CD4-positive, alpha-beta T cell treated with Interferon alpha-2 for 1 hour (primary cell): Measurements from ENCODE around the gene SHBG.
"Not testable (repeated sequence)": the region's sequence is repeated elsewhere in the genome, so short reads cannot be mapped to it uniquely, and the experiment has no call there.

Experiments
- DNase-seq, 2 donors: peaks; one replicate each; pipeline ENCODE4 v3.0.0-alpha.2; 2020 to 2022

Gene SHBG

DNA sequence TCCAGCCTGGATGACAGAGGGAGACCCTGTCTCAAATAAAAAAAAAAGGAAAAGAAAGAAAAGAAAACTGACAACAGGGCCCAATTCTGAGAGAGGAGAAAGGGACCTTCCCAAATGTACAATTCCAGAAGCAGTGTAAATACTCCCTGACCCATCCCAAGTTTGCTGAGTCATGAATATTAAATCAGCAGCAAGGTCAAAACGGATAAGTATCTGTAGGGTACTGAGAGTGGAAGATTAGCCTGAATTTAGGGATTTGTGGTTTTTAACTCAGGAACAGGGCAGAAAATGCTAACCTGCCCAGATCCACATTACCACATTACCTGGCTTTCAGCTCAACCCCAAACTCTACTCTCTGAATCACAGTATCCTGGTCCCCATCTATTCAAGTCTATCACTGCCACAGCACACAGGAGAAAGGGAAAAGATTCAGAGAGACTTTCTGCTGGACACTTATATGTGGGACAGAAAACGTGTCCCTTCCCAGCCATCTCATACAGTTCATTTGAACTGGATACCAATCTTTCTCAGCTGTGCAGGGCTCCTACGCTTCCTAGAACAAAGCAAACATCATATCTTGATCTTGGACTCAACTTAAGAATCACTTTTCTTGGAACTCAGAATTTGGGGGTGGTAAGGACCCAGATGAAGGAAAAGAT, 18.2 kb upstream of the SHBG start:
- DNase-seq, result no peak

DNA sequence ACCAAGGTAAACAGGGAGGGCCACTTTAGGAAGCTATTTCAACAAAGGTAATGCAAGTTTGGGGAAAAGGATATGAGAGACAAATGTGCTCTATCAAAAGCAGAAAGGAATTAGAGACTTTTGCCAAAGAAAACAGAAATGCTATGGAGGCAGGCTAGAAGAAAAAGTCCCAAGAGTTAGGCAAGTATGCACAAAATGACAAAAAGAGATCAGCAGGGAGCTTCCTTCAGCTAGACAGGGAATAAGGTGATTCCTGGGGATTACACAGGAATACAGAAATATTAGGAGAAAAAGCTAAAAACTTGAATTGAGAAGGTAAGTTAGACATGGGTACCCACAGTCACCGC, 17.7 kb upstream of the SHBG start:
- no peak for DNase-seq

DNA sequence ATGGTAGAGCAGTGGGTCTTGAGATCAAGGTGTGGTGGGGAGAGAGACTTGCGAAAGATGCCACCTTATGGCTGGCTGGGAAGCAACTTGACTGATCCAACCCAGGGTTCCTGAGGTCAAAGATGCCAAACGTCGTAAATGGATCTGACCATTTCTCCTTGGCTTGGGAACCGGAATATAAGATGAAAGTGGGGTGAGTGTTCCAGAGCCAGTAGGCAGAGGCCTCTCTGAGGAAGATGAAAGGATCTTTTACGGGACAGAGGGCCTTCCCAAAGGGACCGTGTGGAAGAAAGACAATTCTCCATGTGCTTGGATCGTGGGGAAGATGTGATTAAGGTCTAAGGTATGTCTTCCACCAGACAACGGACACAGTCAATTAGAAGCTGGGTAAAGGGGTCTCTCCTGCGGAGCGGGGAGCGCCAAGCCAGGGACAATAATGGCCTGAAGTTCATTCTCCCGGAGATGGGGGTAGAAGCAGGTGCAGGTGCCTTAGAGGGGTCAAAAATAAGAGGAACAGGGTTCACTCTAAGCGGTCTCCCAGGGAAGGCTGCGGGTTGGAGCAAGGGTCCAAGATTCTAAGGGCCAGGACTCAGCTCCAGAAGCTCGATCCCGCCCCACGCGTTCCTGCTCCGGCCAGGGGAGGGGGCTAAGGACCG, 16.0 kb upstream of the SHBG start:
- DNase-seq, result no peak

GRCh38 chr17:7614425-7615264, 15.3 kb upstream of the SHBG start, which contains the start of gene FXR2:
Gene FXR2 (minus strand): TSS chr17:7614897. CDS start chr17:7614532, 365 bp downstream.
- DNase-seq, result peak; percentile 100

DNA sequence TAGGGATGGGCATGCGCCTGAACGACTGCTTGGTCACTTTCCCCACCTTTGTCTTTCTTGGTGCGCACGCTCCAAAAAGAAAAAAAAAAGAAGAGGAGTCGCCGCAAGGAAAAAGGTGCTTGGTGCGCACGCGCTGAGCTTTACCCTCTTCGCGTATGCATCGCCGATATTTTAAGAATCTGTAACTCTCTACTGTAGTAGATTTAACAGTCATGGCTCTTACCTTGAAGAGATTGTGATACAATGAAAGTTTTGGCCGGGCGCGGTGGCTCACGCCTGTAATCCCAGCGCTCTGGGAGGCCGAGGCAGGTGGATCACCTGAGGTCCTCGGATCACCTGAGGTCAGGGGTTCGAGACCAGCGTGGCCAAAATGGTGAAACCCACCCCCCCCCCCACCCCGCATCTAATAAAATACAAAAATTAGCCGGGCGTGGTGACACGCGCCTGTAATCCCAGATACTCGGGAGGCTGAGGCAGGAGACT, 14.6 kb upstream of the SHBG start:
- no peak for DNase-seq

- DNase-seq, result no peak
Observed at GRCh38 chr17:7618608-7619007, 11.3 kb upstream of the SHBG start.

DNA sequence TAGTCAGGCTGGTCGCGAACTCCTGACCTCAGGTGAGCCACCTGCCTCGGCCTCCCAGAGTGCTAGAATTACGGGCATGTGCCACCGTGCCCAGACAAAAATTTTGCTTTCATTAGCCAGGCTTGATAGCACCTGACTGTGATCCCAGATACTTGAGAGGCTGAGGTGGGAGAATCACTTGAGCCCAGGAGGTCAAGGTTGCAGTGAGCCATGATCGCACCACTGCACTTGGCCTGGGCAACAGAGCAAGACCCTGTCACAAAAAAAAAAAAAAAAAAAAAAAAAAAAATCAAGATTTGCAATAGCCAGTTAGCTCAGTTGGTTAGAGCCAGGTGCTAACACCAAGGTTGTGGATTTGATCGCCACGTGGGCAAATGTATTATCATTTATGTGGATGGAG, 9.1 kb upstream of the SHBG start:
- no peak for DNase-seq

DNA sequence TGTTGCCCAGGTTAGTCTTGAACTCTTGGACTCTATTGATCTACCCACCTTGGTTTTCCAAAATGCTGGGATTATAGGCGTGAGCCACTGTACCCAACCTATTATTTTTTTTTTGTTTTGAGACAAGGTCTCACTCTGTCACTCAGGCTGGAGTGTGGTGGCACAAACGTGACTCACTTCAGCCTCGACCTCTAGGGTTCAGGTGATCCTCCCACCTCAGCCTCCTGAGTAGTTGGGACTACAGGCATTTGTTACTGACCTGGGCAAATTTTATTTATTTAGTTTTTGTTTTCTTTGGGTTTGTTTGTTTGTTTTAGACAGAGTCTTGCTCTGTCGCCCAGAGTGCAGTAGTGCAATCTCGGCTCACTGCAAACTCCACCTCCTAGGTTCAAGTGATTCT, 6.3 kb upstream of the SHBG start:
- DNase-seq, result no peak

GRCh38 chr17:7625749-7626148, 4.2 kb upstream of the SHBG start:
- DNase-seq, result not testable (repeated sequence)

GRCh38 chr17:7626307-7626706, 3.6 kb upstream of the SHBG start:
- peak in 1 of 2 donors; percentile 50 for DNase-seq

DNA sequence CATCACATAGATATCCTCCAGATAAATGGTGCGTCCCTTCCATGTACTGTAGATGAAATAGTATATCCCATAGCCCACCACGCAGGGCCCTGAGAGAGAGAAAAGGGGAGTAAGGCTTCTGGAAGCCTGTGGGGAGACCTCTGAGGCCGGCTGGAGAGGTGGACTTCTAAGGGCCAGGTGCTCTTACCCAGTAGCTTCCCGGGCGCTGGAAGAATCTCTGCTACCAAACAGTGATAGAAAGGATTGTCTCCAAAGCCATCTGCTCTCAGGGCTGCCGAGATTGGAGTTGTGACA, 3.0 kb upstream of the SHBG start:
- DNase-seq, result no peak

DNA sequence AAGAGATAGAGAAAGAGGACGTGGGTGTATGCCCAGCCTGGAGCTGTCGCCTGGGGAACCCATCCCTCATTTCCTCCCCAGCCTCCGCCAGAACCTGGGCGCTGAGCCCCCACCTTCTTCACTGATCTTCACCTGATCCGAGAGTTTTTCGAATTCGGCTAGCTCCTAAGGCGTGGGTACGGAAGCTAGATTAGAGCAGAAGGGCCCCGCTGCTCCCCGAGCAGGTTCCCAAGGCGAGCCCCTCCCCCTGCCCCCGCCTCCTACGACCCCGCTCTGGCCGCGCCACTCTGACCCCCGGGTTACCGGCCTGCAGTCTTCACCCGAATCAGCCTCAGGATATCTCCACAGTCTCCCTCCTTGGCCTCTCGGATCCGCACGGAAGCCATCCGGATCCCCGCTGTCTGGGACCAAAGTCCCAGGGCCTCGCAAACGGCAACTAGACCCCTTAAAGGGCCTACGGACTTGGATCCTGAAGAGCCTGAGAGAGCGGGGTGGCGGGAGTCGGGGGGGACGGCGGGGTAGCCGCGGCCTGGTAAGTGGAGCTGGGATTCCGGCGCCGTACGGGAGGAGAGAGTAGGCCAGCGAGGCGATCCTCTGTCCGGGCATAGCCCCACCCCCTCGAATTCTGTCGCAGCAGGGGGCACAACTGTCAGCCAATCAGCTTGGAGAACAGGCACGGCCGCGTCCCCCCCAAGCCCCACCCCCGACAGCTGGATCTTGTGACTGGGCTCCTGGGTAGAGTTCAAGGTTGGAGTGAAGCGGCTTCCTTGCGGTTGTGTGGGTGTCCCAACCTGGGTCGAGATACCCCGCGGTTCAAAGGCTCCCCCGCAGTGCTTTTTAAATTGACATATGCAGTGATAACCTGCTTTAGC, 2.4 kb upstream of the SHBG start, which contains the start of gene SAT2:
Gene SAT2 (minus strand): TSS at position 572 of the 872 bp plus-strand sequence. CDS start 186 bp downstream, at position 386.
- DNase-seq, result peak; percentile 90 to 91

- DNase-seq, result no peak
Observed at GRCh38 chr17:7631398-7632380, 1.8 kb downstream of the SHBG start.

- peak; percentile 36 to 55 for DNase-seq
Observed at GRCh38 chr17:7632492-7632894, 2.6 kb downstream of the SHBG start.

- no peak for DNase-seq
Observed at GRCh38 chr17:7633093-7633492, 3.2 kb downstream of the SHBG start.

DNA sequence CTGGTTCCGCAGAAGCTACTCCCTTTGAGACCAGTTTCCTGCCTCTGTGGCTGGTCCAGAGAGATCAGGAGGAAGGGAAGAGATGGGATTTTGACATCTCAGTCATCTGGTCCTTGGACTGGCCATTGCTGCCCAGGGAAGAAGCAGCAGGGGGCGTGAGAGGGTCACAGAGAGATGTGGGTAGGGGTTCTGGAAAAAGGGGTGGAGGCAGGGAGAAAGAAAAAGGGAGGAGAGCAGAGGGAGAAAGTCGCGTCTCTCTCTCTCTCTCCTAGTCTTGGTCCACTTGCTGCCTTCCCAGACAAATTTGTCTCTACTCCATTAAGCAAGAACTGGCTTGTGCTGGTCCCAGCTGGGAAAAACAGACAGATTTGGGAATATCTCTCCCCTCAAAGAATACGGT, 4.4 kb downstream of the SHBG start:
- DNase-seq, result no peak

DNA sequence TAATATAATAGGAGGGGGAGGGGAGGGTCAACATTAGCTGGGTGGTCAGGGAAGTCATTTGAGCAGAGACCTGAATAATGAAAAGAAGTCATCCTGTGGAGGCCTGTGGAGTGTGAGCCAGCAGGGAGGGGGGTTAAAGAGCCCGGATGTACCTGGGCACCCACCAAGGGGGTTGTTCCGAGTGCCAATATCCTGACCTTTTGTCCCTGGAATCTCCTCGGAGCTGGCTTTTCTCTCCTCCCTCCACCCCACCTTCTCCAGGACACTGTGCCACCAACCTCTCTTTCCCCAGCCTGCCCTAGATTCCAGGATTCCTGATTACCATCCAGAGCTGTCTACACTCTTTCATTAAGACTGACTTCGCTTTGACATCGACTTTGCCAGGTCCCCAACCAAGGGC, 6.2 kb downstream of the SHBG start:
- no peak for DNase-seq

- DNase-seq, result no peak
Observed at GRCh38 chr17:7640783-7641182, 10.8 kb downstream of the SHBG start.

DNA sequence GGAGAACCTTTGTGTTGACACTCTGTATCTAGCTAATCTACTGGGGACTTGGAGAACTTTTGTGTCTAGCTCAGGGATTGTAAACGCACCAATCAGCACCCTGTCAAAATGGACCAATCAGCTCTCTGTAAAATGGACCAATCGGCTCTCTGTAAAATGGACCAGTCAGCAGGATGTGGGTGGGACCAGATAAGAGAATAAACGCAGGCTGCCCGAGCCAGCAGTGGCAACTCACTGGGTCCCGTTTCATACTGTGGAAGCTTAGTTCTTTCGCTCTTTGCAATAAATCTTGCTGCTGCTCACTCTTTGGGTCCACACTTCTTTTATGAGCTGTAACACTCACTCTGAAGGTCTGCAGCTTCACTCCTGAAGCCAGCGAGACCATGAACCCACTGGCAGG, 11.7 kb downstream of the SHBG start:
- DNase-seq, result peak in 1 of 2 donors; percentile 42

- DNase-seq, result peak; percentile 19 to 64
Observed at GRCh38 chr17:7644775-7645174, 14.8 kb downstream of the SHBG start.

GRCh38 chr17:7646457-7646856, 16.5 kb downstream of the SHBG start:
- no peak for DNase-seq

- no peak for DNase-seq
Observed at GRCh38 chr17:7647018-7647417, 17.1 kb downstream of the SHBG start.
